Activated CD4-positive, alpha-beta T cell treated with anti-CD3 and anti-CD28 coated beads, Interleukin-10, Interleukin-2, amounts not matched to agents 100 ng/mL and 50 ng/mL, durations not matched to agents 16 hours and 8 hours (primary cell): ENCODE data around the gene POLD1.

ENCODE experiments used
- DNase-seq: peaks from one replicate; pipeline ENCODE4 v3.0.0-alpha.2; 2020

POLD1 gene

GRCh38 chr19:50419022-50419579, 35.0 kb downstream of the POLD1 start:
- no peak for DNase-seq

GRCh38 chr19:50419580-50420035, 35.5 kb downstream of the POLD1 start:
- no peak for DNase-seq

- no peak for DNase-seq
Observed at GRCh38 chr19:50420127-50420526, 36.0 kb downstream of the POLD1 start.

GRCh38 chr19:50420808-50421207, 36.7 kb downstream of the POLD1 start:
- DNase-seq = no peak

- DNase-seq = no peak
Observed at GRCh38 chr19:50422397-50423278, 38.5 kb downstream of the POLD1 start.

GRCh38 chr19:50423279-50424113, 39.3 kb downstream of the POLD1 start:
- DNase-seq = no peak

GRCh38 chr19:50425581-50425980, 41.4 kb downstream of the POLD1 start:
- no peak for DNase-seq

GRCh38 chr19:50427318-50427925, 43.3 kb downstream of the POLD1 start:
- no peak for DNase-seq

- peak; percentile 22 for DNase-seq
Observed at GRCh38 chr19:50427997-50428425, 43.9 kb downstream of the POLD1 start.

GRCh38 chr19:50428772-50429463, 44.8 kb downstream of the POLD1 start:
- no peak for DNase-seq

GRCh38 chr19:50430888-50431342, 46.8 kb downstream of the POLD1 start:
- DNase-seq = no peak

GRCh38 chr19:50431343-50432220, 47.4 kb downstream of the POLD1 start:
- peak; percentile 88 for DNase-seq

- no peak for DNase-seq
Observed at GRCh38 chr19:50432221-50433028, 48.3 kb downstream of the POLD1 start, which contains the start of gene MYBPC2. Gene MYBPC2, plus strand, starts transcription at chr19:50432892. Its CDS starts 62 bp downstream, at chr19:50432954.

- DNase-seq = no peak
Observed at GRCh38 chr19:50433201-50434180, 49.3 kb downstream of the POLD1 start.

GRCh38 chr19:50434525-50434924, 50.4 kb downstream of the POLD1 start:
- DNase-seq = no peak

GRCh38 chr19:50435221-50435620, 51.1 kb downstream of the POLD1 start:
- DNase-seq = no peak

GRCh38 chr19:50435627-50436026, 51.5 kb downstream of the POLD1 start:
- DNase-seq = no peak

GRCh38 chr19:50437862-50438449, 53.8 kb downstream of the POLD1 start:
- DNase-seq = no peak
